Measurements from ENCODE around the gene PRKCZ.

The PRKCZ gene

DNA sequence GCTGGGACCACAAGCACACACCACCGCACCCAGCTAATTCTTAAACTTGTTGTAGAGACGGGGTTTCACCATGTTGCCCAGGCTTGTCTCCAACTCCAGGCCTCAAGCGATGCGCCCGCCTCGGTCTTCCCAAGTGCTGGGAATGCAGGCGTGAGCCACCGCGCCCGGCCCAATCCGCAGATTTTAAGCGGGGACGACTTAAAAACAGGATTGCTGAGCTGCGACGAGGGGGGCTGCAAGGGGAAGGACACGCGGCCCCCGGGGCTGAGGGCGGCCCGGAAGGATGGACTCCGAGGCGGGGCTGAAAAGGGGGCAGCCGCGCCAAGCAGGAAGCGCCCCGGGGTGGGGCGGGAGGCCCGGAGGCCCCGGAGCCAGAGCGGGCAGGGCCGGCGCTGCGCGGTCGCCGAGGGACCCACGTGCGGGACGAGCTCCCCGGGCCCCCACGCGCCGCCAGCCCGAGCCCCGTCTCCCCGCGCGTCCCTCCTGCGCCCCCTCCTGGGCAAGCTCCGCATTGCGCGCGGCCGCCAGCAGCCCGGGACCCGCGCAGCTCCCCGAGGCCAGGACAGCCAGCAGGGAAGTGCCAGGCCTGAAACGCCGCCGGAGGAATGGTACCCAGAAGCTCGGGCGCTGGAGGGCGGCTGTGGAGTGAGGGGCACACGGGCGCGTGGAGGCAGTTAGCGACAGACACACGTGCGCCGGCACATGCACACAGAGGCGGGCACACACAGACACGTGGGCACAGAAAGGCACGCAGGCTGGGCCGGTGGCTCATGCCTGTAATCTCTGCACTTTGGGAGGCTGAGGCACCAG lies 5.5 kb upstream of the PRKCZ start:
- Histone ChIP-seq H3K27ac (replicated peaks) (no peak overlapping the region), H3K4me3 (replicated peaks; ENCODE audit: insufficient read depth, low read length) (no peak overlapping the region), H3K27me3 (ENCODE audit: insufficient read depth, poor library complexity, severe bottlenecking) (peaks cover 27% of the 10 kb centered on the region)
- DNase-seq (ENCODE audit: low read depth in 1 of 2, low spot score in 1 of 2): peak; percentile 50
- peak; percentile 35; the same call in 1 of the 2 replicates for TF ChIP-seq SPI1 (IDR thresholded peaks at IDR 0.05; ENCODE audit: borderline replicate concordance, low read depth)
- TF ChIP-seq, protein P1, sequence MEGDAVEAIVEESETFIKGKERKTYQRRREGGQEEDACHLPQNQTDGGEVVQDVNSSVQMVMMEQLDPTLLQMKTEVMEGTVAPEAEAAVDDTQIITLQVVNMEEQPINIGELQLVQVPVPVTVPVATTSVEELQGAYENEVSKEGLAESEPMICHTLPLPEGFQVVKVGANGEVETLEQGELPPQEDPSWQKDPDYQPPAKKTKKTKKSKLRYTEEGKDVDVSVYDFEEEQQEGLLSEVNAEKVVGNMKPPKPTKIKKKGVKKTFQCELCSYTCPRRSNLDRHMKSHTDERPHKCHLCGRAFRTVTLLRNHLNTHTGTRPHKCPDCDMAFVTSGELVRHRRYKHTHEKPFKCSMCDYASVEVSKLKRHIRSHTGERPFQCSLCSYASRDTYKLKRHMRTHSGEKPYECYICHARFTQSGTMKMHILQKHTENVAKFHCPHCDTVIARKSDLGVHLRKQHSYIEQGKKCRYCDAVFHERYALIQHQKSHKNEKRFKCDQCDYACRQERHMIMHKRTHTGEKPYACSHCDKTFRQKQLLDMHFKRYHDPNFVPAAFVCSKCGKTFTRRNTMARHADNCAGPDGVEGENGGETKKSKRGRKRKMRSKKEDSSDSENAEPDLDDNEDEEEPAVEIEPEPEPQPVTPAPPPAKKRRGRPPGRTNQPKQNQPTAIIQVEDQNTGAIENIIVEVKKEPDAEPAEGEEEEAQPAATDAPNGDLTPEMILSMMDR (IDR thresholded peaks at IDR 0.05; ENCODE audit: insufficient read depth, low read length): no peak

DNA sequence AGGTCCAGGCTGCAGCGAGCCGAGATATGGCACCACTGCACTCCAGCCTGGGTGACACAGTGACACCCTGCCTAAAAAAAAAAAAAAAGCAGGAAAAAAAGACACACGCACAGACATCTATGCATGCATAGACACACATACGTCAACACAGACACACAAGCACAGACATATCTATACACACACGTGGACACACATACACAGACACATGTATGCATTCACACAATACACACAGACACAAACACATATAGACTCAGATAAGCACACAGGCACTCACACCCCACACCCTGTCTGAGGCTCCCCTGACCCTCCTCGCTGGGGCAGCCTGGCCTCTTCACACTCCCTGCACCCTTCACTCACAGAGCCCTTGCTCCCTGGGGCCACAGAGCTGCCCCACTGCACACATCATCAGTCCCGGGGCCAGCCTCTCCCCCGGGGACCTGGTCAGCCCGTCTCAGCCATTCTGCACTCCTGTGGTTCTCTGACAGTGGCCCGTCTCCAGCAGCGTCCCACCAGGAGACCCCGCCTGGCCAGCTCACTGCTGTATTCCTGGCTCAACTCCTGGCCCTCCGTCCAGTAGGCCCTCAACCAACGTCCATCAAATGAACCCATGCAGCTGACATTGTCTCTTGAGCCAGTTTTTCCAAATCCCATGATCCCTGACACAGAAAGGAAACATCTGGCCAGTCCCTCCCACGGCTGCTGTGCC lies 4.6 kb upstream of the PRKCZ start:
- TF ChIP-seq SPI1 (IDR thresholded peaks at IDR 0.05; ENCODE audit: borderline replicate concordance, low read depth) (no peak), POLR2AphosphoS5 (IDR thresholded peaks at IDR 0.05; ENCODE audit: low read depth) (no peak), GABPA (IDR thresholded peaks at IDR 0.05; ENCODE audit: low read depth) (no peak)
- TF ChIP-seq, protein P1 (IDR thresholded peaks at IDR 0.05; ENCODE audit: insufficient read depth, low read length): no peak
- TF ChIP-seq, protein P2, sequence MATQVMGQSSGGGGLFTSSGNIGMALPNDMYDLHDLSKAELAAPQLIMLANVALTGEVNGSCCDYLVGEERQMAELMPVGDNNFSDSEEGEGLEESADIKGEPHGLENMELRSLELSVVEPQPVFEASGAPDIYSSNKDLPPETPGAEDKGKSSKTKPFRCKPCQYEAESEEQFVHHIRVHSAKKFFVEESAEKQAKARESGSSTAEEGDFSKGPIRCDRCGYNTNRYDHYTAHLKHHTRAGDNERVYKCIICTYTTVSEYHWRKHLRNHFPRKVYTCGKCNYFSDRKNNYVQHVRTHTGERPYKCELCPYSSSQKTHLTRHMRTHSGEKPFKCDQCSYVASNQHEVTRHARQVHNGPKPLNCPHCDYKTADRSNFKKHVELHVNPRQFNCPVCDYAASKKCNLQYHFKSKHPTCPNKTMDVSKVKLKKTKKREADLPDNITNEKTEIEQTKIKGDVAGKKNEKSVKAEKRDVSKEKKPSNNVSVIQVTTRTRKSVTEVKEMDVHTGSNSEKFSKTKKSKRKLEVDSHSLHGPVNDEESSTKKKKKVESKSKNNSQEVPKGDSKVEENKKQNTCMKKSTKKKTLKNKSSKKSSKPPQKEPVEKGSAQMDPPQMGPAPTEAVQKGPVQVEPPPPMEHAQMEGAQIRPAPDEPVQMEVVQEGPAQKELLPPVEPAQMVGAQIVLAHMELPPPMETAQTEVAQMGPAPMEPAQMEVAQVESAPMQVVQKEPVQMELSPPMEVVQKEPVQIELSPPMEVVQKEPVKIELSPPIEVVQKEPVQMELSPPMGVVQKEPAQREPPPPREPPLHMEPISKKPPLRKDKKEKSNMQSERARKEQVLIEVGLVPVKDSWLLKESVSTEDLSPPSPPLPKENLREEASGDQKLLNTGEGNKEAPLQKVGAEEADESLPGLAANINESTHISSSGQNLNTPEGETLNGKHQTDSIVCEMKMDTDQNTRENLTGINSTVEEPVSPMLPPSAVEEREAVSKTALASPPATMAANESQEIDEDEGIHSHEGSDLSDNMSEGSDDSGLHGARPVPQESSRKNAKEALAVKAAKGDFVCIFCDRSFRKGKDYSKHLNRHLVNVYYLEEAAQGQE (IDR thresholded peaks at IDR 0.05; ENCODE audit: insufficient replicate concordance, low read depth): no peak
- no peak overlapping the region for H3K27ac ChIP-seq (replicated peaks)
- no peak overlapping the region for H3K4me3 ChIP-seq (replicated peaks; ENCODE audit: insufficient read depth, low read length)
- no peak for DNase-seq (ENCODE audit: low read depth in 1 of 2, low spot score in 1 of 2)
- peaks cover 29% of the 10 kb centered on the region for H3K27me3 ChIP-seq (ENCODE audit: insufficient read depth, poor library complexity, severe bottlenecking)

DNA sequence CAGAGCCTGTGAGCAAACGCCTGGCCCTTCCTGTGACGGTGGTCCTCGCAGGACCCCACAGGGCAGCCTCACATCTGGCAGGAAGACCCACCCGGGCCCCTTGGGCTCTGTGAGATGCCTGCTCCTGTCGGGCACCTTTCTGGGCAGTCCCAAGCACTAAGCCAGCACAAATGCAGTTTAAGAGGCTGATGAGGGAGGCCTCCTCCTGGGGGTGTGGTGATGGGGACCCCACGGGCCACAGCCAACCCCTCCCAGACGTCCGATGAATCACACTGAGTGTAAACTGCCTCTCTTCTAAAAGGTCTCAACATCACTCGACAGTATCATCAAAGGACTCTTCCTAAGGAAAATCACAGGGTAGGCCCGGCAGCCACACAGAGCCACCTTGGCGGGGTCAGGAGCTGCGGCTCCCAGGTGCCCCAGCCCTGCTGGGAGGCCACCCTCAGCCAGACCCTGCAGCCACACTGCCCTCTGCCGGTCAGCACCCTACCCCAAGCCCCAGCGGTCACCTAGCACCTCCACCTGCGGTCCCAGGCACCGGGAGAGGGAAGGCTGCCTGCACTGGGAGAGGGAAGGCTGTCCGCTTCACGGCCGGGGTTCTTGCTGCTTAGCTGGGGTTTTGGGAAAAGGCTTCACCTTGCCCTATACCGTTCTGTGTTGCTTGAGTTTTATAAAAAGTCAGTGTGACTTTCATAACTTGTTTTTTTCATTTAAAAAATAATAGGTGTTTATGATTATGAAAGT lies 3.9 kb upstream of the PRKCZ start:
- peaks cover 34% of the 10 kb centered on the region for H3K27me3 ChIP-seq (ENCODE audit: insufficient read depth, poor library complexity, severe bottlenecking)
- DNase-seq (ENCODE audit: low read depth in 1 of 2, low spot score in 1 of 2): peak; percentile 30 to 55
- TF ChIP-seq SPI1 (IDR thresholded peaks at IDR 0.05; ENCODE audit: borderline replicate concordance, low read depth) (no peak), GABPA (IDR thresholded peaks at IDR 0.05; ENCODE audit: low read depth) (no peak), POLR2AphosphoS5 (IDR thresholded peaks at IDR 0.05; ENCODE audit: low read depth) (no peak)
- TF ChIP-seq, protein P1 (IDR thresholded peaks at IDR 0.05; ENCODE audit: insufficient read depth, low read length): peak; percentile 44
- TF ChIP-seq, protein P2 (IDR thresholded peaks at IDR 0.05; ENCODE audit: insufficient replicate concordance, low read depth): no peak
- no peak overlapping the region for H3K4me3 ChIP-seq (replicated peaks; ENCODE audit: insufficient read depth, low read length)
- H3K27ac ChIP-seq (replicated peaks): no peak overlapping the region

Data from HL-60 (cell line).